HCT116 (cell line): ENCODE results near the gene HPCAL4. TPM values are rescaled to one million over a fixed set of nuclear protein-coding genes. Genes with fewer than 3 reads are reported as not detected.

Experiments
- ATAC-seq: fragments of 200-7000 bp; cut with Tn5 transposase; 2 replicates; pipeline ENCODE4 v1.9.1; 2020; ENCODE audit warnings: mild to moderate bottlenecking, moderate library complexity
- BruUV-seq: library from RNA; stranded (reverse); fragments of 400-500 nt; replicated peaks from 2 replicates; lab custom pipeline; 2021; lab: Mats Ljungman, UMichigan
- CTCF ChIA-PET: fragments of 300-600 bp; sonication (Branson Sonifier 250); formaldehyde crosslinking; loops from one replicate; lab custom pipeline; 2021; ENCODE audit warnings: antibody characterized with exemption; lab: Charles Lee
- POLR2A ChIA-PET: fragments of 300-600, 350-600 bp; sonication (Branson Sonifier 250); formaldehyde crosslinking; loops from one replicate; lab custom pipeline; 2021; ENCODE audit warnings: antibody characterized with exemption; lab: Charles Lee
- RAD21 ChIA-PET, 2 experiments: fragments of 300-600 bp; sonication (Branson Sonifier 250); formaldehyde crosslinking; loops; one replicate each; lab custom pipeline; 2023; ENCODE audit warnings: low total read pairs in 2 of 2; ENCODE audit not compliant: uncharacterized antibody in 2 of 2, unreplicated experiment in 2 of 2, low non-redundant PET in 1 of 2; lab: Charles Lee
- DNase-seq: peaks from one replicate; pipeline ENCODE4 v3.0.0-alpha.2; 2010; ENCODE audit warnings: low read depth, low spot score
- H2AFZ ChIP-seq: fragments of 200-600 bp; shearing (Covaris generic), sonication (generic); 2 replicates; pipeline ENCODE4 v1.6.1; 2017; ENCODE audit warnings: low read depth, mixed run types, mixed read lengths, antibody characterized with exemption, low read length; ENCODE audit not compliant: poor library complexity, severe bottlenecking
- H3K27ac ChIP-seq: 2 replicates; pipeline ENCODE4 v1.5.1; 2012; ENCODE audit warnings: low read depth, low read length
- H3K27me3 ChIP-seq: fragments of 200-600 bp; sonication (generic); 2 replicates; pipeline ENCODE4 v1.6.1; 2016; ENCODE audit warnings: mixed run types, low read length, mixed read lengths; ENCODE audit not compliant: insufficient read depth
- H3K36me3 ChIP-seq, 2 experiments: fragments of 200-500 bp in 1 of 2; fragments of 200-600 bp in 1 of 2; sonication (Bioruptor generic) in 1 of 2; sonication (generic) in 1 of 2; 2 replicates each; pipeline versions ENCODE4 v1.5.1 to v1.6.1; 2014 to 2016; ENCODE audit warnings: low read length in 2 of 2, inconsistent platforms in 1 of 2, mixed read lengths in 1 of 2, mixed run types in 1 of 2; ENCODE audit not compliant: insufficient read depth in 2 of 2, control insufficient read depth in 1 of 2
- H3K4me1 ChIP-seq, 2 experiments: fragments of 200-600 bp in 1 of 2; sonication (generic) in 1 of 2; 2 replicates each; pipeline versions ENCODE4 v1.5.1 to v1.6.1; 2012 to 2017; ENCODE audit warnings: low read length in 2 of 2, inconsistent platforms in 1 of 2, mild to moderate bottlenecking in 1 of 2, mixed read lengths in 1 of 2, mixed run types in 1 of 2, moderate library complexity in 1 of 2; ENCODE audit not compliant: insufficient read depth in 2 of 2, control insufficient read depth in 1 of 2
- H3K4me2 ChIP-seq: fragments of 200-600 bp; sonication (generic); 2 replicates; pipeline ENCODE4 v1.6.1; 2017; ENCODE audit warnings: mixed run types, low read length, mixed read lengths
- H3K4me3 ChIP-seq, 2 experiments: fragments of 200-600 bp in 1 of 2; sonication (generic) in 1 of 2; replicated peaks in 1 of 2; 2 replicates each; pipeline ENCODE4 v1.5.1; 2011 to 2016; ENCODE audit warnings: low read length in 2 of 2, control low read depth in 1 of 2, low read depth in 1 of 2, mild to moderate bottlenecking in 1 of 2, mixed read lengths in 1 of 2, mixed run types in 1 of 2
- H3K79me2 ChIP-seq: fragments of 200-600 bp; sonication (generic); 2 replicates; pipeline ENCODE4 v1.6.1; 2017; ENCODE audit warnings: mild to moderate bottlenecking, mixed run types, low read length, moderate library complexity, mixed read lengths; ENCODE audit not compliant: insufficient read depth
- H3K9ac ChIP-seq: fragments of 200-600 bp; sonication (generic); 2 replicates; pipeline ENCODE4 v1.6.1; 2016; ENCODE audit warnings: low read length, mixed read lengths
- H3K9me2 ChIP-seq: fragments of 200-600 bp; sonication (generic), shearing (Covaris generic); 2 replicates; pipeline ENCODE4 v1.6.1; 2017; ENCODE audit warnings: mixed run types, mild to moderate bottlenecking, moderate library complexity; ENCODE audit not compliant: insufficient read depth
- H3K9me3 ChIP-seq, 2 experiments: fragments of 200-500 bp in 1 of 2; fragments of 200-600 bp in 1 of 2; sonication (Bioruptor generic) in 1 of 2; sonication (generic) in 1 of 2; 2 replicates each; pipeline ENCODE4 v1.6.1; 2014 to 2017; ENCODE audit warnings: low read length in 2 of 2, mixed read lengths in 2 of 2, inconsistent platforms in 1 of 2, low read depth in 1 of 2, mild to moderate bottlenecking in 1 of 2, mixed run types in 1 of 2, moderate library complexity in 1 of 2; ENCODE audit not compliant: control insufficient read depth in 1 of 2, insufficient read depth in 1 of 2
- H4K20me1 ChIP-seq: fragments of 200-600 bp; sonication (generic), shearing (Covaris generic); 2 replicates; pipeline ENCODE4 v1.6.1; 2017; ENCODE audit warnings: mixed run types, mild to moderate bottlenecking, moderate library complexity; ENCODE audit not compliant: insufficient read depth
- ATF3 ChIP-seq: IDR thresholded peaks from 2 replicates; pipeline ENCODE4 v1.6.1; 2012
- CEBPB ChIP-seq: IDR thresholded peaks from 2 replicates; pipeline ENCODE4 v1.6.1; 2012; ENCODE audit warnings: low read depth
- JUND ChIP-seq: IDR thresholded peaks from 2 replicates; pipeline ENCODE4 v1.6.1; 2012
- MAX ChIP-seq: IDR thresholded peaks from 2 replicates; pipeline ENCODE4 v1.6.1; 2012
- POLR2AphosphoS5 ChIP-seq: IDR thresholded peaks from 2 replicates; pipeline ENCODE4 v1.6.1; 2011; ENCODE audit warnings: mild to moderate bottlenecking, low read depth, low read length, moderate library complexity
- TCF7L2 ChIP-seq: IDR thresholded peaks from 2 replicates; pipeline ENCODE4 v1.7.0; 2011; ENCODE audit warnings: borderline replicate concordance, inconsistent platforms; ENCODE audit not compliant: insufficient read depth, insufficient read length; ENCODE audit errors: extremely low read depth
- YY1 ChIP-seq: IDR thresholded peaks from 2 replicates; pipeline ENCODE4 v1.6.1; 2011; ENCODE audit warnings: low read length, low read depth, moderate library complexity, mild to moderate bottlenecking; ENCODE audit not compliant: insufficient replicate concordance; ENCODE audit errors: extremely low read depth
- intact Hi-C: fragments of 100-400 bp; cut with micrococcal nuclease; formaldehyde crosslinking; loops from 2 replicates; pipeline ENCODE4 v1.10.0; 2022
- total RNA-seq: library from RNA; stranded (reverse); gene quantifications from one replicate; pipeline ENCODE4 v1.2.1, GENCODE V29; 2021; ENCODE audit not compliant: unreplicated experiment

Gene HPCAL4
- total RNA-seq, 1 experiment from 2014 or later, result 5.2 TPM

- no peak overlapping the region for H3K4me2 ChIP-seq
- ChIA-PET RAD21 (no interaction called here), POLR2A (no interaction called here), CTCF (interaction anchor here (1.3 to 2.0 kb wide), 3 partner anchors 51 to 79 kb away, joined by 3 to 11 read pairs (median 6); partner anchors contain the start of gene PPIE)
- no peaks in the 10 kb centered on the region for H4K20me1 ChIP-seq
- H2AFZ ChIP-seq, result no peak overlapping the region
- H3K9me2 ChIP-seq, result no peaks in the 10 kb centered on the region
- no peaks in the 10 kb centered on the region for H3K27me3 ChIP-seq
- TF ChIP-seq CEBPB, result no peak
- TF ChIP-seq TCF7L2, result no peak
- TF ChIP-seq ATF3, result no peak
- no peak overlapping the region for H3K9ac ChIP-seq
- no TSS peak for BruUV-seq
- ATAC-seq (no peak), DNase-seq (no peak)
- intact Hi-C loops, result loop anchor here (5.0 kb wide), 1 partner anchor 63 kb away; no protein-coding TSS in a partner anchor
- no peaks in the 10 kb centered on the region for H3K9me3 ChIP-seq
- H3K79me2 ChIP-seq, result no peaks in the 10 kb centered on the region
- peaks cover 0 to 9% of the 10 kb centered on the region in 2 experiments; a peak in 2 of 4 replicates for H3K4me1 ChIP-seq
- H3K4me3 ChIP-seq, result no peak overlapping the region
- H3K27ac ChIP-seq, result no peak overlapping the region
- no peaks in the 10 kb centered on the region for H3K36me3 ChIP-seq
These were observed 31.7 kb downstream of the HPCAL4 start for GRCh38 chr1:39659538-39659937.

- ChIA-PET RAD21 (interaction anchor here in 1 of 2 experiments (1.0 kb wide), 1 partner anchor 43 kb away, joined by 3 read pairs; no protein-coding TSS in a partner anchor), POLR2A (interaction anchor here (1.6 kb wide), 1 partner anchor 53 kb away, joined by 8 read pairs; no protein-coding TSS in a partner anchor), CTCF (interaction anchor here (1.8 to 3.9 kb wide), 6 partner anchors 10 to 560 kb away, joined by 11 to 38 read pairs (median 20); partner anchors contain the start of gene PPIE)
- no TSS peak for BruUV-seq
- Histone ChIP-seq H3K27ac (no peak overlapping the region), H3K4me3 (no peak overlapping the region), H3K79me2 (no peaks in the 10 kb centered on the region), H3K36me3 (no peaks in the 10 kb centered on the region), H4K20me1 (no peaks in the 10 kb centered on the region), H3K9me2 (no peaks in the 10 kb centered on the region), H3K9me3 (no peaks in the 10 kb centered on the region), H3K4me1 (peaks cover 0 to 9% of the 10 kb centered on the region in 2 experiments; a peak in 2 of 4 replicates), H2AFZ (no peak overlapping the region), H3K9ac (no peak overlapping the region), H3K4me2 (no peak overlapping the region), H3K27me3 (no peaks in the 10 kb centered on the region)
- no peak for ATAC-seq
- intact Hi-C loops, result loop anchor here (5.0 kb wide), 1 partner anchor 63 kb away; no protein-coding TSS in a partner anchor
- no peak for DNase-seq
- TF ChIP-seq MAX (no peak), JUND (no peak), POLR2AphosphoS5 (no peak), YY1 (no peak), CEBPB (no peak)
These were observed 32.1 kb downstream of the HPCAL4 start for GRCh38 chr1:39659110-39659509.
